ENCODE results near the gene CCDC170. TPM values are rescaled to one million over a fixed set of nuclear protein-coding genes. Genes with fewer than 3 reads are reported as not detected.

Gene CCDC170
- polyA plus RNA-seq, 1 of the 3 experiments (the other 2 are of a cell fraction): not detected

DNA sequence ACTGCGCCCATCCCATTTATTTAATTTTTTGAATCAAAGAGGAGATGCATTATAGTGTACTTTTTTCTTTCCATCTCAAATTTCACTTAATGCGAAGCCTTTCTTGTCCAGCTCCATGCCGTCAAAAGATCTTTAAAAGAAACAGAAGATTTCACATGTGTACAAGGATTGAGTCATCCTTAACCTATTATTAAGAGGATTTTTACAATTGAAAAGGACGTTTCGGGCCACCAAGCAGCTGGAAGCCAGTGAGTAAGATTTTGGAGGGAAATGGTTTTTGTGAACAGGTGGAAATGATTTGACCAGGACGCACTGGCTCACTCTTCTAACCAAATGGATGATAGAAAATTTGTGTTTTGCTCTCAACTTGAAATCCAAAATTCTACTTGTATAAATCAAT, 15.1 kb upstream of the CCDC170 start:
- H3K4me3 ChIP-seq (ENCODE audit: low read depth in 2 of 2, low read length in 1 of 2): no peak overlapping the region
- POLR2A ChIA-PET: no interaction called here
- 83% methylated on average over 6 of the region's 6 CpGs for WGBS (ENCODE audit: low lambda C conversion rate)
- no peak for DNase-seq
- no peak overlapping the region for H3K9ac ChIP-seq
- H4K20me1 ChIP-seq (ENCODE audit: insufficient read depth): no peaks in the 10 kb centered on the region
- H3K27me3 ChIP-seq (ENCODE audit: insufficient read depth): no peaks in the 10 kb centered on the region
- no peak overlapping the region for H3K27ac ChIP-seq (ENCODE audit: low read depth in 2 of 2, low read length in 1 of 2)
- H3K4me2 ChIP-seq: no peak overlapping the region
- no peaks in the 10 kb centered on the region for H3K4me1 ChIP-seq (ENCODE audit: control insufficient read depth in 1 of 2, insufficient read depth in 2 of 2, low read depth in 1 of 2, low read length in 1 of 2)
- TF ChIP-seq TEAD4 (IDR thresholded peaks at IDR 0.05; ENCODE audit: borderline replicate concordance, insufficient read depth) (no peak), TCF12 (IDR thresholded peaks at IDR 0.05) (no peak), EZH2phosphoT487 (IDR thresholded peaks at IDR 0.05; ENCODE audit: borderline replicate concordance, low read depth) (no peak), NRF1 (IDR thresholded peaks at IDR 0.05; ENCODE audit: low read depth, low read length) (no peak), ELF1 (IDR thresholded peaks at IDR 0.05) (no peak), RXRA (IDR thresholded peaks at IDR 0.05; ENCODE audit: borderline replicate concordance, low read depth) (no peak), CHD2 (IDR thresholded peaks at IDR 0.05; ENCODE audit: low read length, partially characterized antibody) (no peak)
- TF ChIP-seq, protein P1, sequence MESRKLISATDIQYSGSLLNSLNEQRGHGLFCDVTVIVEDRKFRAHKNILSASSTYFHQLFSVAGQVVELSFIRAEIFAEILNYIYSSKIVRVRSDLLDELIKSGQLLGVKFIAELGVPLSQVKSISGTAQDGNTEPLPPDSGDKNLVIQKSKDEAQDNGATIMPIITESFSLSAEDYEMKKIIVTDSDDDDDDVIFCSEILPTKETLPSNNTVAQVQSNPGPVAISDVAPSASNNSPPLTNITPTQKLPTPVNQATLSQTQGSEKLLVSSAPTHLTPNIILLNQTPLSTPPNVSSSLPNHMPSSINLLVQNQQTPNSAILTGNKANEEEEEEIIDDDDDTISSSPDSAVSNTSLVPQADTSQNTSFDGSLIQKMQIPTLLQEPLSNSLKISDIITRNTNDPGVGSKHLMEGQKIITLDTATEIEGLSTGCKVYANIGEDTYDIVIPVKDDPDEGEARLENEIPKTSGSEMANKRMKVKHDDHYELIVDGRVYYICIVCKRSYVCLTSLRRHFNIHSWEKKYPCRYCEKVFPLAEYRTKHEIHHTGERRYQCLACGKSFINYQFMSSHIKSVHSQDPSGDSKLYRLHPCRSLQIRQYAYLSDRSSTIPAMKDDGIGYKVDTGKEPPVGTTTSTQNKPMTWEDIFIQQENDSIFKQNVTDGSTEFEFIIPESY (IDR thresholded peaks at IDR 0.05; ENCODE audit: borderline replicate concordance, low read depth): no peak
- TF ChIP-seq, protein P2, sequence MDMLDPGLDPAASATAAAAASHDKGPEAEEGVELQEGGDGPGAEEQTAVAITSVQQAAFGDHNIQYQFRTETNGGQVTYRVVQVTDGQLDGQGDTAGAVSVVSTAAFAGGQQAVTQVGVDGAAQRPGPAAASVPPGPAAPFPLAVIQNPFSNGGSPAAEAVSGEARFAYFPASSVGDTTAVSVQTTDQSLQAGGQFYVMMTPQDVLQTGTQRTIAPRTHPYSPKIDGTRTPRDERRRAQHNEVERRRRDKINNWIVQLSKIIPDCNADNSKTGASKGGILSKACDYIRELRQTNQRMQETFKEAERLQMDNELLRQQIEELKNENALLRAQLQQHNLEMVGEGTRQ (IDR thresholded peaks at IDR 0.05; ENCODE audit: borderline replicate concordance, low read depth, low read length): no peak
- TF ChIP-seq, protein P3, sequence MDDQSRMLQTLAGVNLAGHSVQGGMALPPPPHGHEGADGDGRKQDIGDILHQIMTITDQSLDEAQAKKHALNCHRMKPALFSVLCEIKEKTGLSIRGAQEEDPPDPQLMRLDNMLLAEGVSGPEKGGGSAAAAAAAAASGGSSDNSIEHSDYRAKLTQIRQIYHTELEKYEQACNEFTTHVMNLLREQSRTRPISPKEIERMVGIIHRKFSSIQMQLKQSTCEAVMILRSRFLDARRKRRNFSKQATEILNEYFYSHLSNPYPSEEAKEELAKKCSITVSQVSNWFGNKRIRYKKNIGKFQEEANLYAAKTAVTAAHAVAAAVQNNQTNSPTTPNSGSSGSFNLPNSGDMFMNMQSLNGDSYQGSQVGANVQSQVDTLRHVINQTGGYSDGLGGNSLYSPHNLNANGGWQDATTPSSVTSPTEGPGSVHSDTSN (IDR thresholded peaks at IDR 0.05): no peak
- no peaks in the 10 kb centered on the region for H3K36me3 ChIP-seq (replicated peaks in 1 of 2; ENCODE audit: control insufficient read depth in 1 of 2, insufficient read depth in 2 of 2, low read length in 1 of 2)
- H2AFZ ChIP-seq (ENCODE audit: low read depth): no peak overlapping the region
- CTCF ChIA-PET: interaction anchor here (1.5 to 2.1 kb wide), 2 partner anchors 10 to 73 kb away, joined by 5 to 8 read pairs; no protein-coding TSS in a partner anchor
- H3K9me3 ChIP-seq: no peaks in the 10 kb centered on the region
- H3K9me2 ChIP-seq: no peaks in the 10 kb centered on the region
- peaks cover 4% of the 10 kb centered on the region for H3F3A ChIP-seq (replicated peaks; ENCODE audit: insufficient read depth)
- no peaks in the 10 kb centered on the region for H3K79me2 ChIP-seq (ENCODE audit: insufficient read depth)

DNA sequence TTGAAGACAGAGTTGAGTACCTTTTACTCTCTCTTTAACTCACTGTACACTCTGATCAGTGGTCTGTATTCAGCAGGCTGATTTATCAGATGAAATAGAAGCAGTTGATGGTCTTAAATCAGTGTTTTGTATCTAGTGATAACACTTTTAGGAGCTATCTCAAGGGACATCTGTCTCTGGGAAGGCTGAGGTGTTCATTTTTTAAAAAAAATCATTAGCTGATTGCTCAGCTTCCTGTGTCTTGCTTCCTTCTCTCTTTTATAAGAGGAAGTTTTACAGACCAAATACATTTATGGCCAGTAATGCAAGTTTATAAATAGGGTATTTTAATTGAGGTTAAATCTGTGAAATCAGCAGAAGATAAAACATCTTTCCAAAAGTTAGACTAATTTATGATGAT, 12.0 kb upstream of the CCDC170 start:
- H3K9me2 ChIP-seq: no peaks in the 10 kb centered on the region
- H3K9ac ChIP-seq: no peak overlapping the region
- no peaks in the 10 kb centered on the region for H3K4me1 ChIP-seq (ENCODE audit: control insufficient read depth in 1 of 2, insufficient read depth in 2 of 2, low read depth in 1 of 2, low read length in 1 of 2)
- ChIA-PET POLR2A (no interaction called here), CTCF (interaction anchor here (1.3 to 1.6 kb wide), 2 partner anchors 11 to 157 kb away, joined by 3 to 4 read pairs; no protein-coding TSS in a partner anchor)
- H3K79me2 ChIP-seq (ENCODE audit: insufficient read depth): no peaks in the 10 kb centered on the region
- DNase-seq: no peak
- H3K36me3 ChIP-seq (replicated peaks in 1 of 2; ENCODE audit: control insufficient read depth in 1 of 2, insufficient read depth in 2 of 2, low read length in 1 of 2): no peaks in the 10 kb centered on the region
- no peak overlapping the region for H3K4me2 ChIP-seq
- no peaks in the 10 kb centered on the region for H3K27me3 ChIP-seq (ENCODE audit: insufficient read depth)
- no peaks in the 10 kb centered on the region for H4K20me1 ChIP-seq (ENCODE audit: insufficient read depth)
- no peaks in the 10 kb centered on the region for H3F3A ChIP-seq (replicated peaks; ENCODE audit: insufficient read depth)
- no peak overlapping the region for H3K4me3 ChIP-seq (ENCODE audit: low read depth in 2 of 2, low read length in 1 of 2)
- H3K27ac ChIP-seq (ENCODE audit: low read depth in 2 of 2, low read length in 1 of 2): no peak overlapping the region
- no peak overlapping the region for H2AFZ ChIP-seq (ENCODE audit: low read depth)
- H3K9me3 ChIP-seq: no peaks in the 10 kb centered on the region
- TF ChIP-seq RAD21 (IDR thresholded peaks at IDR 0.05; ENCODE audit: low read length) (no peak), NRF1 (IDR thresholded peaks at IDR 0.05; ENCODE audit: low read depth, low read length) (no peak), RFX5 (IDR thresholded peaks at IDR 0.05; ENCODE audit: low read length) (no peak), CHD2 (IDR thresholded peaks at IDR 0.05; ENCODE audit: low read length, partially characterized antibody) (no peak), POLR2AphosphoS5 (IDR thresholded peaks at IDR 0.05; ENCODE audit: low read depth, low read length) (no peak), TEAD4 (IDR thresholded peaks at IDR 0.05; ENCODE audit: borderline replicate concordance, insufficient read depth) (no peak), GABPA (IDR thresholded peaks at IDR 0.05; ENCODE audit: low read depth) (no peak), FOXJ3 (CRISPR knock-in tag; IDR thresholded peaks at IDR 0.05) (no peak)
- TF ChIP-seq, protein P3 (IDR thresholded peaks at IDR 0.05): no peak
- TF ChIP-seq, protein P4, sequence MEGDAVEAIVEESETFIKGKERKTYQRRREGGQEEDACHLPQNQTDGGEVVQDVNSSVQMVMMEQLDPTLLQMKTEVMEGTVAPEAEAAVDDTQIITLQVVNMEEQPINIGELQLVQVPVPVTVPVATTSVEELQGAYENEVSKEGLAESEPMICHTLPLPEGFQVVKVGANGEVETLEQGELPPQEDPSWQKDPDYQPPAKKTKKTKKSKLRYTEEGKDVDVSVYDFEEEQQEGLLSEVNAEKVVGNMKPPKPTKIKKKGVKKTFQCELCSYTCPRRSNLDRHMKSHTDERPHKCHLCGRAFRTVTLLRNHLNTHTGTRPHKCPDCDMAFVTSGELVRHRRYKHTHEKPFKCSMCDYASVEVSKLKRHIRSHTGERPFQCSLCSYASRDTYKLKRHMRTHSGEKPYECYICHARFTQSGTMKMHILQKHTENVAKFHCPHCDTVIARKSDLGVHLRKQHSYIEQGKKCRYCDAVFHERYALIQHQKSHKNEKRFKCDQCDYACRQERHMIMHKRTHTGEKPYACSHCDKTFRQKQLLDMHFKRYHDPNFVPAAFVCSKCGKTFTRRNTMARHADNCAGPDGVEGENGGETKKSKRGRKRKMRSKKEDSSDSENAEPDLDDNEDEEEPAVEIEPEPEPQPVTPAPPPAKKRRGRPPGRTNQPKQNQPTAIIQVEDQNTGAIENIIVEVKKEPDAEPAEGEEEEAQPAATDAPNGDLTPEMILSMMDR (IDR thresholded peaks at IDR 0.05): no peak
- TF ChIP-seq, protein P5, sequence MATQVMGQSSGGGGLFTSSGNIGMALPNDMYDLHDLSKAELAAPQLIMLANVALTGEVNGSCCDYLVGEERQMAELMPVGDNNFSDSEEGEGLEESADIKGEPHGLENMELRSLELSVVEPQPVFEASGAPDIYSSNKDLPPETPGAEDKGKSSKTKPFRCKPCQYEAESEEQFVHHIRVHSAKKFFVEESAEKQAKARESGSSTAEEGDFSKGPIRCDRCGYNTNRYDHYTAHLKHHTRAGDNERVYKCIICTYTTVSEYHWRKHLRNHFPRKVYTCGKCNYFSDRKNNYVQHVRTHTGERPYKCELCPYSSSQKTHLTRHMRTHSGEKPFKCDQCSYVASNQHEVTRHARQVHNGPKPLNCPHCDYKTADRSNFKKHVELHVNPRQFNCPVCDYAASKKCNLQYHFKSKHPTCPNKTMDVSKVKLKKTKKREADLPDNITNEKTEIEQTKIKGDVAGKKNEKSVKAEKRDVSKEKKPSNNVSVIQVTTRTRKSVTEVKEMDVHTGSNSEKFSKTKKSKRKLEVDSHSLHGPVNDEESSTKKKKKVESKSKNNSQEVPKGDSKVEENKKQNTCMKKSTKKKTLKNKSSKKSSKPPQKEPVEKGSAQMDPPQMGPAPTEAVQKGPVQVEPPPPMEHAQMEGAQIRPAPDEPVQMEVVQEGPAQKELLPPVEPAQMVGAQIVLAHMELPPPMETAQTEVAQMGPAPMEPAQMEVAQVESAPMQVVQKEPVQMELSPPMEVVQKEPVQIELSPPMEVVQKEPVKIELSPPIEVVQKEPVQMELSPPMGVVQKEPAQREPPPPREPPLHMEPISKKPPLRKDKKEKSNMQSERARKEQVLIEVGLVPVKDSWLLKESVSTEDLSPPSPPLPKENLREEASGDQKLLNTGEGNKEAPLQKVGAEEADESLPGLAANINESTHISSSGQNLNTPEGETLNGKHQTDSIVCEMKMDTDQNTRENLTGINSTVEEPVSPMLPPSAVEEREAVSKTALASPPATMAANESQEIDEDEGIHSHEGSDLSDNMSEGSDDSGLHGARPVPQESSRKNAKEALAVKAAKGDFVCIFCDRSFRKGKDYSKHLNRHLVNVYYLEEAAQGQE (IDR thresholded peaks at IDR 0.05; ENCODE audit: low read depth, low read length): no peak
